Measurements from ENCODE around the gene HSPB2. TPM values are rescaled to one million over a fixed set of nuclear protein-coding genes. Genes with fewer than 3 reads are reported as not detected.

The HSPB2 gene
- total and polyA plus RNA-seq, 2 of the 4 experiments (the other 2 are of a cell fraction): 0.18 to 0.55 TPM

DNA sequence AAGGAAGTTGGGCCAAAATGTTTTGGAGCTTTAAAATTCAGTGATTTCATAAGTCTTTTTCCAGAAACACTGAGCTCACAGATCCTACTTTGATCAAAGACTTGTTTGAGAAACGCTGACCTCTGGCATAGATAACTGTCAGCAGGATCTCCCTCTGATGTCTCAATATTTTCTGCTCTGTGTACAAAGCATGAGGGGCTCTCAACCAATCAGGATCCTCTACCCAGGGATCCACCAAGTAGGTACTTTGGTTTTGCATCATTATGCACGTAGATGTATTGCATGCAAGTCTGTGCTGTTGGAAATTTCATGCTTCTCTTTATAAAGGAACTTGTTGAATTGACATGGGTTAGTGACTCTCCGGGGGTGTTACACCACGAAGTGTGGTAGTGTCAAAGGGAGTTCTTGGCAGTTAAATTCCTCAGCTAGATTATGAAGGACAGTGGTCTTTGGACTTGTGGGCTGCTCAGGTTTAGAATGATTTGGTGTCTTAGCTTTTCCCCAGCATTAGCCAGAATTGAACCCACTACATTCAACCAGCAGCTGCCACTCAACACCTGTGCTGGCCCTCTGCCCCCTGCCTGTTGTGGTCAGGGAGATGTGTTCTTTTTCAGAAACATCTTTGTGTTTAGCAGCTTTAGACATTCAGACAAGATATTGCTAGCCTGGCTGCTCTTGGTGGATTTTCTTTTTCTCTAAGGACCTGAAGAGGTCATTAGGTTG is 22.9 kb downstream of the HSPB2 start:
- Histone ChIP-seq H3K4me1 (ENCODE audit: control insufficient read depth, insufficient read depth, low read length) (peaks cover 32% of the 10 kb centered on the region), H2BK20ac (ENCODE audit: low read depth, low read length) (peak overlapping the region; percentile 67), H3K14ac (replicated peaks; ENCODE audit: low read depth, low read length) (peak overlapping the region; percentile 67), H3K9me3 (ENCODE audit: control insufficient read depth, insufficient read depth, low read length) (no peaks in the 10 kb centered on the region), H2BK15ac (ENCODE audit: low read depth, low read length) (peak overlapping the region; percentile 20; the same call in 2 of the 3 replicates), H2BK120ac (ENCODE audit: low read depth, low read length) (peak overlapping the region; percentile 47), H3K56ac (ENCODE audit: extremely low read depth, insufficient read depth, low read length) (no peak overlapping the region; the same call in 1 of the 2 replicates), H3K18ac (ENCODE audit: low read depth, low read length) (no peak overlapping the region; the same call in 1 of the 2 replicates), H4K5ac (ENCODE audit: low read depth, low read length) (peak overlapping the region; percentile 71; the same call in 1 of the 2 replicates), H4K20me1 (ENCODE audit: insufficient read depth, low read length) (no peaks in the 10 kb centered on the region), H2AFZ (replicated peaks; ENCODE audit: low read length, poor library complexity) (peak overlapping the region; percentile 67), H2AK5ac (ENCODE audit: low read depth, low read length) (peak overlapping the region; percentile 26; the same call in 1 of the 2 replicates), H3K27me3 (ENCODE audit: control insufficient read depth, insufficient read depth, low read length) (no peaks in the 10 kb centered on the region), H2AK9ac (replicated peaks; ENCODE audit: low read depth, low read length, poor library complexity) (no peak overlapping the region), H3K4me3 (ENCODE audit: insufficient read depth, low read depth, low read length) (no peak overlapping the region), H3K36me3 (ENCODE audit: control insufficient read depth, insufficient read depth, low read length) (no peaks in the 10 kb centered on the region), H4K8ac (ENCODE audit: low read depth in 2 of 2, low read length in 2 of 2) (peak overlapping the region in 1 of 2 experiments; percentile 72; a peak in 2 of 4 replicates), H2BK5ac (ENCODE audit: low read depth, low read length, poor library complexity, severe bottlenecking) (peak overlapping the region; percentile 75), H3K79me1 (ENCODE audit: low read depth in 1 of 2, low read length in 2 of 2) (peaks cover 12 to 29% of the 10 kb centered on the region in 2 experiments; a peak in 3 of 4 replicates), H3K9ac (ENCODE audit: low read depth, low read length) (0 out of 2 replicates have a peak overlapping the region, but pooled peaks have one; percentile 14), H3K4ac (ENCODE audit: low read depth, low read length) (peak overlapping the region; percentile 65), H3K9me1 (ENCODE audit: insufficient read depth, low read length) (peaks cover 25% of the 10 kb centered on the region), H3K27ac (ENCODE audit: insufficient read depth, low read length) (peak overlapping the region; percentile 39; the same call in 1 of the 2 replicates), H3K23ac (ENCODE audit: low read depth, low read length) (peak overlapping the region; percentile 97), H4K91ac (ENCODE audit: insufficient read depth, low read depth, low read length) (no peak overlapping the region), H3K4me2 (ENCODE audit: low read depth, low read length) (peak overlapping the region; percentile 95; the same call in 1 of the 2 replicates)
- ATAC-seq (ENCODE audit: low read depth) (no peak), DNase-seq (peak; percentile 15)
- in situ Hi-C loops (cut with MboI; ENCODE audit: low sequenced_read_pairs) (loop anchor here (5.0 kb wide), 1 partner anchor 42 kb away; no protein-coding TSS in a partner anchor), intact Hi-C loops (cut with micrococcal nuclease) (loop anchor here (2.0 kb wide), 1 partner anchor 57 kb away; the partner anchor contains the start of genes CFAP68 and FDXACB1), dilution Hi-C loops (cut with HindIII; ENCODE audit: low sequenced_read_pairs, unreplicated experiment) (no loop called here)
- BruUV-seq (replicated peaks): no TSS peak
- 55% methylated on average over 2 of the region's 4 CpGs; no CpG with 5 or more reads in 1 of the 2 experiments for WGBS, 2 experiments (ENCODE audit: extremely low coverage in 2 of 2, insufficient read length in 1 of 2)
- CTCF ChIA-PET: interaction anchor here (1.0 to 1.9 kb wide), 3 partner anchors 8 to 62 kb away, joined by 3 to 11 read pairs (median 4); no protein-coding TSS in a partner anchor
- POLR2A ChIA-PET (ENCODE audit: unreplicated experiment): no interaction called here
- TF ChIP-seq MAZ (IDR thresholded peaks at IDR 0.05; ENCODE audit: borderline replicate concordance, low read depth, low read length) (no peak), CEBPB (IDR thresholded peaks at IDR 0.05; ENCODE audit: low read depth, low read length) (no peak), RAD21 (IDR thresholded peaks at IDR 0.05; ENCODE audit: low read length) (no peak), MXI1 (IDR thresholded peaks at IDR 0.05; ENCODE audit: borderline replicate concordance, low read depth, low read length) (no peak), FOS (IDR thresholded peaks at IDR 0.05; ENCODE audit: low read depth, low read length) (no peak), BHLHE40 (IDR thresholded peaks at IDR 0.05; ENCODE audit: low read depth, low read length) (no peak), MAFK (IDR thresholded peaks at IDR 0.05; ENCODE audit: low read depth, low read length) (no peak), SMC3 (IDR thresholded peaks at IDR 0.05; ENCODE audit: low read depth, low read length) (no peak)
- TF ChIP-seq, protein P1, sequence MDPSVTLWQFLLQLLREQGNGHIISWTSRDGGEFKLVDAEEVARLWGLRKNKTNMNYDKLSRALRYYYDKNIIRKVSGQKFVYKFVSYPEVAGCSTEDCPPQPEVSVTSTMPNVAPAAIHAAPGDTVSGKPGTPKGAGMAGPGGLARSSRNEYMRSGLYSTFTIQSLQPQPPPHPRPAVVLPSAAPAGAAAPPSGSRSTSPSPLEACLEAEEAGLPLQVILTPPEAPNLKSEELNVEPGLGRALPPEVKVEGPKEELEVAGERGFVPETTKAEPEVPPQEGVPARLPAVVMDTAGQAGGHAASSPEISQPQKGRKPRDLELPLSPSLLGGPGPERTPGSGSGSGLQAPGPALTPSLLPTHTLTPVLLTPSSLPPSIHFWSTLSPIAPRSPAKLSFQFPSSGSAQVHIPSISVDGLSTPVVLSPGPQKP (IDR thresholded peaks at IDR 0.05; ENCODE audit: borderline replicate concordance, low read depth, low read length): no peak
- TF ChIP-seq, protein P2, sequence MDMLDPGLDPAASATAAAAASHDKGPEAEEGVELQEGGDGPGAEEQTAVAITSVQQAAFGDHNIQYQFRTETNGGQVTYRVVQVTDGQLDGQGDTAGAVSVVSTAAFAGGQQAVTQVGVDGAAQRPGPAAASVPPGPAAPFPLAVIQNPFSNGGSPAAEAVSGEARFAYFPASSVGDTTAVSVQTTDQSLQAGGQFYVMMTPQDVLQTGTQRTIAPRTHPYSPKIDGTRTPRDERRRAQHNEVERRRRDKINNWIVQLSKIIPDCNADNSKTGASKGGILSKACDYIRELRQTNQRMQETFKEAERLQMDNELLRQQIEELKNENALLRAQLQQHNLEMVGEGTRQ (IDR thresholded peaks at IDR 0.05; ENCODE audit: low read depth, low read length): no peak

Data from IMR-90 (cell line).